IgD-negative memory B cell (primary cell): Measurements from ENCODE around the gene CCDC9. TPM values are rescaled to one million over a fixed set of nuclear protein-coding genes. Genes with fewer than 3 reads are reported as not detected.

ENCODE experiments used
- H3K27ac Mint-ChIP-seq, 3 donors: one replicate each; pipeline ENCODE4 v1.8.0; 2020 to 2022; ENCODE audit warnings: mild to moderate bottlenecking in 3 of 3, mixed read lengths in 3 of 3, moderate library complexity in 1 of 3
- H3K27me3 Mint-ChIP-seq: one replicate; pipeline ENCODE4 v1.8.0; 2021; ENCODE audit warnings: mixed read lengths
- H3K36me3 Mint-ChIP-seq: one replicate; pipeline ENCODE4 v1.8.0; 2020; ENCODE audit warnings: mild to moderate bottlenecking, mixed read lengths
- H3K4me1 Mint-ChIP-seq, 3 donors: one replicate each; pipeline ENCODE4 v1.8.0; 2020 to 2022; ENCODE audit warnings: mixed read lengths in 3 of 3, mild to moderate bottlenecking in 1 of 3
- H3K4me3 Mint-ChIP-seq, 4 donors: one replicate each; pipeline ENCODE4 v1.8.0; 2020 to 2022; ENCODE audit warnings: mild to moderate bottlenecking in 4 of 4, mixed read lengths in 4 of 4, moderate library complexity in 3 of 4
- H3K9me3 Mint-ChIP-seq, 3 donors: one replicate each; pipeline ENCODE4 v1.8.0; 2020 to 2021; ENCODE audit warnings: mixed read lengths in 3 of 3, mild to moderate bottlenecking in 1 of 3
- polyA plus RNA-seq: library from polyadenylated mRNA; unstranded; fragments of 300-500 nt; fragmentation: Illumina TruSeq; gene quantifications from one replicate; pipeline ENCODE4 v1.2.3, GENCODE V29; 2021

CCDC9 gene
- polyA plus RNA-seq, 1 donor from 2014 or later: 16.0 TPM

DNA sequence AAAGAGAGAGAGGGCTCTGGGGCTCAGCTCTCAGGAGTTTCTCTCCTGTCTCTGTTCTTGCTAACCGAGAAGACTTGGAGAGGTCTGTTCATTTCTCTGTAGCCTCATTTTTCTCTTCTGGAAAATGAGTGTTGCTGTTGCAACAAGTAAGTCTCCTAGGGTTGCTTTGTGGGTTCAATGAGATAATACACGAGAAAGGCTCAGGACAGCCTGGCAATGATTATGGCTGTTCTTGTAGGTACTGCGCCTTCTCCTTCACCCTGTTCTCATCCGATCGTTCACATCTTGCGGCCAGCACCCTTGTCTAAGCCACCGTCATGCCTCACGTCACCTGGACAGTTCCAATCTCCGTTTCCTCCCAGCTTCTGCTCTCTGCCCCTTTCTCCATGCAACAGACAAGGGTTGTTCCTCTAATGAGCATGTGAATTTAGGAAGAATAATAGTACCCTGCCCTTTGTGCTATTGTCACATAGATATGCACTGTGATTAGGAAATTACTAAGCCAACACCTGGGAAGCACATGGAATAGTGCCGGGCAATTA, 57.5 kb downstream of the CCDC9 start:
- Mint-ChIP-seq H3K36me3 (no peaks in the 10 kb centered on the region), H3K27me3 (peaks cover 10% of the 10 kb centered on the region), H3K9me3 (peaks cover 0 to 4% (median 3%) of the 10 kb centered on the region in 3 donors), H3K4me1 (no peaks in the 10 kb centered on the region), H3K4me3 (no peak overlapping the region), H3K27ac (no peak overlapping the region)

DNA sequence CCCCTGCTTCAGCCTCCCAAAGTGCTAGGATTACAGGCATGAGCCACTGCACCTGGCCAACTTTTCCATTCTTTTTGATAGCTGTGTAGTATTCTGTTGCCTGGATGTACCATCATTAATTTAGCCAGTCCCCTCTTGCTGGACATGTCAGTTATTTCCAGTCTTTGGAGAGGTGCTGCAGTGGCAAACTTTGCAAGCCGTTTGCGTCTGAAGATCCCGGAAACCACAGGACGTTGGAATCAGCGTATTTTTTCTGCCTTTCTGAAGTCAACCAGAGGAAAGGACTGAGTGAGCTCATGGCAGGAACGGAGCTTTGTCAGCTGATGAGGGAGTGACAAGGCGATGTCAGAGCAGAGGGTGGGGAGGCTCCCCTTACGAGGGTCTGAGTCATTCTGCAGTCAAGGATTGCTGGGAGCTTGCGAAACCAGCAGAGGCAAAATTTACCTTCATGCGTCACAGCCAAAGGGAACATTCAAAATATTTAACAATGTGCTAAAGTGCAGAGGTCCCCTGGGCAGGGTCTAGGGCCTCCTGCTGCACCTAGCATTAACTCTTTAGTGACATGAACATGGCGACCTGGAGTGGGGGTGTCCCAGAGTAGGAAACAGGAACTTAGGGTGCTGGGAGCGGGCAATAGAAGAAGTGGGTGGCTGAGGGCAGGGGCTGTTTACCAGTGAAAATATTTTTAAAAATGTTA, 58.9 kb downstream of the CCDC9 start:
- H3K4me3 Mint-ChIP-seq: no peak overlapping the region
- no peaks in the 10 kb centered on the region for H3K36me3 Mint-ChIP-seq
- peaks cover 0 to 4% (median 3%) of the 10 kb centered on the region in 3 donors for H3K9me3 Mint-ChIP-seq
- H3K27ac Mint-ChIP-seq: no peak overlapping the region
- no peaks in the 10 kb centered on the region for H3K4me1 Mint-ChIP-seq
- peaks cover 8% of the 10 kb centered on the region for H3K27me3 Mint-ChIP-seq

DNA sequence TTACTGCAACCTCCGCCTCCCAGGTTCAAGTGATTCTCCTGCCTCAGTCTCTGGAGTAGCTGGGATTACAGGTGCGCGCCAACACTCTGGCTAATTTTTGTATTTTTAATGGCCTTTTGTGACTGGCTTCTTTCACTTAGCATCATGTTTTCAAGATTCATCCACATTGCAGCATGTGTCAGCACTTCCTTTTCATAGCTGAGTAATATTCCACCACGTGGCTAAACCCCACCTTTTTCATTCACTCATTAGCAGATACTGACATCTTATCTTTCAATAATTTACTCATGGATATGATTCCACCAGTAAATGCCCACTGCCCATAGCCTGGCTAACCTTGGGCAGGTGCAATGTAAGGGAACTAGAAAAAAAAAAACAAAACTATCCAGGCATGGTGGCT, 60.2 kb downstream of the CCDC9 start:
- Mint-ChIP-seq H3K27ac (no peak overlapping the region), H3K4me3 (no peak overlapping the region), H3K4me1 (no peaks in the 10 kb centered on the region), H3K9me3 (peaks cover 0 to 4% (median 3%) of the 10 kb centered on the region in 3 donors), H3K27me3 (peaks cover 6% of the 10 kb centered on the region), H3K36me3 (no peaks in the 10 kb centered on the region)

- no peaks in the 10 kb centered on the region for H3K4me1 Mint-ChIP-seq
These were observed 63.9 kb downstream of the CCDC9 start for GRCh38 chr19:47319923-47320871.

More at GRCh38 chr19:47319923-47320871, 63.9 kb downstream of the CCDC9 start:
- H3K4me3 Mint-ChIP-seq: peak overlapping the region in 1 of 4 donors; percentile 55
- H3K27ac Mint-ChIP-seq: no peak overlapping the region
- H3K9me3 Mint-ChIP-seq: peaks cover 0 to 1% (median 0%) of the 10 kb centered on the region in 3 donors
- no peaks in the 10 kb centered on the region for H3K36me3 Mint-ChIP-seq
- H3K27me3 Mint-ChIP-seq: peaks cover 9% of the 10 kb centered on the region

Other genes with a start within 250 kb of the CCDC9 start
- gene NPAS1, start 236.7 kb upstream of the CCDC9 start, polyA plus RNA-seq: 1.0 TPM
- gene TMEM160, start 207.9 kb upstream of the CCDC9 start, polyA plus RNA-seq: 144 TPM
- gene ZC3H4, start 142.7 kb upstream of the CCDC9 start, polyA plus RNA-seq: 3.5 TPM
- gene SAE1, start 125.7 kb upstream of the CCDC9 start, polyA plus RNA-seq: 77.7 TPM
- gene BBC3, start 25.3 kb upstream of the CCDC9 start, polyA plus RNA-seq: 5.1 TPM
- gene INAFM1, start 18.4 kb downstream of the CCDC9 start, polyA plus RNA-seq: 2.3 TPM
- gene C5AR1, start 53.3 kb downstream of the CCDC9 start, polyA plus RNA-seq: 0.30 TPM
- 0.06 TPM for gene C5AR2, start 75.7 kb downstream of the CCDC9 start, polyA plus RNA-seq
- gene DHX34, start 92.8 kb downstream of the CCDC9 start, polyA plus RNA-seq: 13.3 TPM
- not detected for gene MEIS3, start 163.0 kb downstream of the CCDC9 start, polyA plus RNA-seq
- gene SLC8A2, start 215.4 kb downstream of the CCDC9 start, polyA plus RNA-seq: not detected
- 6.5 TPM for gene KPTN, start 227.7 kb downstream of the CCDC9 start, polyA plus RNA-seq